Lower leg skin (tissue), 4 donors: ENCODE results near the gene ADCY1. TPM values are rescaled to one million over a fixed set of nuclear protein-coding genes. Genes with fewer than 3 reads are reported as not detected.

Experiments
- DNase-seq, 2 donors: peaks; one replicate each; pipeline ENCODE4 v3.0.0-alpha.2; 2019; ENCODE audit warnings: low spot score in 2 of 2
- H3K4me3 ChIP-seq: fragments of 200-600 bp; sonication (generic); 2 replicates; pipeline ENCODE4 v1.5.1; 2017; ENCODE audit warnings: mild to moderate bottlenecking, low read depth; ENCODE audit not compliant: poor library complexity, severe bottlenecking
- POLR2A ChIP-seq, 2 donors: fragments of 450-650 bp; IDR thresholded peaks; one replicate each; pipeline ENCODE4 v1.6.1; 2016 to 2017; ENCODE audit warnings: antibody characterized with exemption in 2 of 2, mild to moderate bottlenecking in 1 of 2, moderate library complexity in 1 of 2
- WGBS, 2 donors: methylation state at CpG; one replicate each; pipeline ENCODE4 v1.1.5; 2018; 5-methylcytosine and 5-hydroxymethylcytosine counted together
- intact Hi-C: fragments of 100-400 bp; cut with DNase I; formaldehyde crosslinking; loops from one replicate; pipeline ENCODE4 v1.15.0; 2023; ENCODE audit warnings: low total_unique reads
- total RNA-seq, 4 donors: library from RNA; depleted of rRNA; stranded (reverse); fragments of >200 nt; gene quantifications; one replicate each; pipeline ENCODE4 v1.1.0, GENCODE V29; 2016
- TF ChIP-seq, protein P1 (sequence below), 3 donors: fragments of 450-650 bp; IDR thresholded peaks; one replicate each; pipeline ENCODE4 v1.5.1; 2016; ENCODE audit warnings: antibody characterized with exemption in 3 of 3, mild to moderate bottlenecking in 3 of 3, moderate library complexity in 2 of 3

ADCY1 gene
- total RNA-seq, 4 donors from 2014 or later, result 0.04 to 0.74 (median 0.40) TPM

DNA sequence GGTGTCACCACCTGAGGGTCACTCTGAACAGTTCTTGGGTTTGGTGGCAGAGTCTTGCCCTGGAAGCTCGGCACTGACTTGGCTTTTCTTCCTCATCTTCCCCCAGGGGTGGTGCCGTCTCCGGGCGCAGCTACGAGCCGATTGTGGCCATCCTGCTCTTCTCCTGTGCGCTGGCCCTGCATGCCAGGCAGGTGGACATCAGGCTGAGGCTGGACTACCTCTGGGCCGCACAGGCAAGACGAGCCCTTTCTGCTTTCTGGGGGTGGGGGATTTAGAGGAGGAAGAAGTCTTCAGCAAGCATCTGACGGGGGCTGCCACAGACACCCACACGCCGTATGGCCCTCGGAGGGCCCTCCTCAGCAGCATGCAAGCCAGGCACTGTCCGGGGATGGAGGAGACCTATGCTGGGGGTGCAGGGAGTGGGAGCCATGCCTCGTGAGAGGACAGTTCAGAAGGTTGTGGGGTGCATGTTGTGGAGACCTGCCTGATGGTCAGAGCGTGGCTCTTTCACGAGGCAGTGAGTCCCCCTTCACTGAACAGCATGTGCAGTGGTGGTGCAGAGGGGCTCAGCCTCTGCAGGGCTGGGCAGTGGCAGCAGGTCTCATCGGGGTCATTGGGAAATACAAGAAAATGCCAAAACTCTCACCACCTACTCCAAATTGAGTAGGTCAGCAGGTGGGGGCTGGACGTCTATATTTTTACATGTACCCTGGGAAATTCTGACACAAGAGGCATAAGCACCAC, 112.4 kb downstream of the ADCY1 start:
- 91 to 92% methylated on average over 18 to 19 of the region's 19 CpGs for WGBS, 2 donors
- no peak for TF ChIP-seq POLR2A (IDR thresholded peaks at IDR 0.05)
- TF ChIP-seq, protein P1, sequence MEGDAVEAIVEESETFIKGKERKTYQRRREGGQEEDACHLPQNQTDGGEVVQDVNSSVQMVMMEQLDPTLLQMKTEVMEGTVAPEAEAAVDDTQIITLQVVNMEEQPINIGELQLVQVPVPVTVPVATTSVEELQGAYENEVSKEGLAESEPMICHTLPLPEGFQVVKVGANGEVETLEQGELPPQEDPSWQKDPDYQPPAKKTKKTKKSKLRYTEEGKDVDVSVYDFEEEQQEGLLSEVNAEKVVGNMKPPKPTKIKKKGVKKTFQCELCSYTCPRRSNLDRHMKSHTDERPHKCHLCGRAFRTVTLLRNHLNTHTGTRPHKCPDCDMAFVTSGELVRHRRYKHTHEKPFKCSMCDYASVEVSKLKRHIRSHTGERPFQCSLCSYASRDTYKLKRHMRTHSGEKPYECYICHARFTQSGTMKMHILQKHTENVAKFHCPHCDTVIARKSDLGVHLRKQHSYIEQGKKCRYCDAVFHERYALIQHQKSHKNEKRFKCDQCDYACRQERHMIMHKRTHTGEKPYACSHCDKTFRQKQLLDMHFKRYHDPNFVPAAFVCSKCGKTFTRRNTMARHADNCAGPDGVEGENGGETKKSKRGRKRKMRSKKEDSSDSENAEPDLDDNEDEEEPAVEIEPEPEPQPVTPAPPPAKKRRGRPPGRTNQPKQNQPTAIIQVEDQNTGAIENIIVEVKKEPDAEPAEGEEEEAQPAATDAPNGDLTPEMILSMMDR (IDR thresholded peaks at IDR 0.05), result no peak

DNA sequence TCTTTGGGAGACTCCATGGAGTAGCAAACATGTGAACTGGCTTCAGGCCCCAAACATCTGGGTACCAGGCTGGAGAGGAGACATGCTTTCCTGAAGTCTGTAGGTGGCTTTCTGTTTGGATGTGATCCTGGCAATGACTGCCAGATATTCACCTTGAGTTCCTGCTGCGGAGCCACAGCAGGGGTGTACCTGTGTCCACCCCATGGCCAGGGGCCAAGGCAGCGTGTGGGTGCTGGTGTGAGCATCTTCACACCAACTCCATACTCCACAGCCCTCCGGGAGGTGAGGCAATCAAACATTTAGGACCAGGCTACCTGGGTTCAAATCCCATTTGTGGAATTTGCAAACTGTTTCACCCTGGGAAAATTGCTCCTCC, 113.0 kb downstream of the ADCY1 start:
- DNase-seq, result no peak
- H3K4me3 ChIP-seq, result no peak overlapping the region
- intact Hi-C loops, result no loop called here
- TF ChIP-seq POLR2A (IDR thresholded peaks at IDR 0.05), result no peak
- TF ChIP-seq, protein P1 (IDR thresholded peaks at IDR 0.05), result no peak
- 91 to 97% methylated on average over 3 of the region's 3 CpGs for WGBS, 2 donors

More for the DNA sequence above, 112.4 kb downstream of the ADCY1 start:
- no peak overlapping the region for H3K4me3 ChIP-seq
- peak; percentile 7 to 78 for DNase-seq
- intact Hi-C loops, result no loop called here

DNA sequence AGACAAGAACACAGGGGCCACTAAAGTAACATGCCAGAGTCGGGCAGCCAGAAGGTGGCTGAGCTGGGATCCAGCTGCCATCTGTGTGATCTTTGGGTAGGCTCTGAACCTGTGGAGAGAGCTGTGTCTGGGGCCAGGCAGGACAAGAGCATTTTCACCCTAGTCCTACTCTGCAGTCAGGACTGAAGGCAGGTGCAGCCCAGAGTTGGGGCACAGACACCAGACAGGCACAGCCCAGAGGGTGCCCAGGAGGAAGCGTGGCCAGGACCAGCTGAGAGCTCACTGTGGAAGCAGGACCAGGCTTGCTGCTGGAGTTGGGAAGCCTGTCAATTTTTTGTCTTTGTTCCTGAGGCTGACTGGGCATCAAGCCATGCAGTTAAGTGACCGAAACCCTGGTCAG, 113.6 kb downstream of the ADCY1 start:
- WGBS, 2 donors, result 49 to 77% methylated on average over 3 of the region's 3 CpGs
- no peak for TF ChIP-seq POLR2A (IDR thresholded peaks at IDR 0.05)
- TF ChIP-seq, protein P1 (IDR thresholded peaks at IDR 0.05), result no peak
- H3K4me3 ChIP-seq, result no peak overlapping the region
- DNase-seq, result peak in 1 of 2 donors; percentile 76
- intact Hi-C loops, result no loop called here

DNA sequence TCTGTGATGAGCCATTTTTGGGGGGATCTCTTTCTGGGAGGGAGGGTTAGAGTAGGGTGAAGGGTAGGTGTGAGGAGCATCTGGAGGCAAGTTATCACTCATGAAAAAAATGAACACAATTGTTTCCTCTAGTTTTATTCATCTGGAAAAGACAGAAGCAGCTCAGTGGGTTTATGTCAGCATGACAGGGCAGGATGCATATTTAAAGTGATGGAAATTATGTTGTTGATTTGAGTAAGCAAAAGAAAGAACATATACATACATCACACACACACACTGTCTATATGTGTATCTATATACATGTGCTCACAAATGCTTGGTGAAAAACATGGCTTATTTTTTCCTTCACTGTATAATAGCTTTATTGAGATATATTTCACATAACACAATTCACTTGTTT, 114.2 kb downstream of the ADCY1 start:
- no peak overlapping the region for H3K4me3 ChIP-seq
- DNase-seq, result no peak
- TF ChIP-seq POLR2A (IDR thresholded peaks at IDR 0.05), result no peak
- TF ChIP-seq, protein P1 (IDR thresholded peaks at IDR 0.05), result no peak
- intact Hi-C loops, result no loop called here

DNA sequence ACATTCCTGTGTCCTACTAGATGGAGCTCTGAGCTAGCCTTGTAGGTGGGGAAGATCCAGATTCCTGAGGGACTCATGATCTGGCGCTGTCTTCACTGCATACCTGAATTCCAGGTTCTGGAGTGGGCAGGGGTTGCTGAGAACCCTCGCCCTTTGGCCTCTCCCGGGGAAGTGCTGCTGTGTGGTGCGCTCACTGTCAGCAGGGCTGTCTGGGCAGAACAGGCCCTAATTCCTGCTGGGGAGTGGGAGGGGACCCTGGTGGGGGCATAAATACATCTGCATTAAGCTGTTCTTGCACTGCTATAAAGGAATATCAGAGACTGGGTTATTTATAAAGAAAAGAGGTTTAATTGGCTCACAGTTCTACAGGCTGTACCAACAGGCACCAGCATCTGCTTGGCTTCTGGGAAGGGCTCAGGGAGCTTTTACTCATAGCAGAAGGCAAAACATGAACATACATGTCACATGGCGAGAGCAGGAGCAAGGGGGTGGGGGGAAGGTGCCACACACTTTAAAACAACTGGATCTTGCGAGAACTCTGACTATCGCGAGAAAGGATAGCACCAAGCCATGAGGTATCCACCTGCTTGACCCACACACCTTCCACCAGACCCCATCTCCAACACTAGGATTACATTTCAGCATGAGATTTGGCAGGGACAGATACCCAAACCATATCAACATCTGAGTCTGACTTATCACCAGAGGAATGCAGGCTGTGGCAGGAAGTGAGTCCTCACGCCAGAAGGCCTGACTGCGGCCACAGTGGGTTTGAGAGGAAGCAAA, 115.0 kb downstream of the ADCY1 start:
- DNase-seq, result peak in 1 of 2 donors; percentile 7
- TF ChIP-seq POLR2A (IDR thresholded peaks at IDR 0.05), result no peak
- TF ChIP-seq, protein P1 (IDR thresholded peaks at IDR 0.05), result no peak
- no peak overlapping the region for H3K4me3 ChIP-seq
- 81 to 83% methylated on average over 10 of the region's 10 CpGs for WGBS, 2 donors
- intact Hi-C loops, result no loop called here
